NCI-H2196 (cell line): ENCODE measurements around the gene PODN.

Experiments
- DNase-seq: peaks from one replicate; lab custom pipeline; 2025; ENCODE audit not compliant: unreplicated experiment; lab: John Stamatoyannopoulos, UW

The PODN gene

GRCh38 chr1:53130598-53130877, 68.5 kb downstream of the PODN start:
- no peak for DNase-seq

- DNase-seq = no peak
These were observed 69.0 kb downstream of the PODN start for GRCh38 chr1:53130878-53131589.

- DNase-seq = no peak
These were observed 69.6 kb downstream of the PODN start for GRCh38 chr1:53131590-53131938.

- no peak for DNase-seq
These were observed 70.2 kb downstream of the PODN start for GRCh38 chr1:53132176-53132575.

GRCh38 chr1:53133261-53134041, 71.4 kb downstream of the PODN start:
- DNase-seq = no peak

- no peak for DNase-seq
These were observed 72.1 kb downstream of the PODN start for GRCh38 chr1:53134042-53134485.
